ENCODE results near the gene ACTRT1. TPM values are rescaled to one million over a fixed set of nuclear protein-coding genes. Genes with fewer than 3 reads are reported as not detected.

Gene ACTRT1
- not detected for total RNA-seq
- not detected for polyA plus RNA-seq

DNA sequence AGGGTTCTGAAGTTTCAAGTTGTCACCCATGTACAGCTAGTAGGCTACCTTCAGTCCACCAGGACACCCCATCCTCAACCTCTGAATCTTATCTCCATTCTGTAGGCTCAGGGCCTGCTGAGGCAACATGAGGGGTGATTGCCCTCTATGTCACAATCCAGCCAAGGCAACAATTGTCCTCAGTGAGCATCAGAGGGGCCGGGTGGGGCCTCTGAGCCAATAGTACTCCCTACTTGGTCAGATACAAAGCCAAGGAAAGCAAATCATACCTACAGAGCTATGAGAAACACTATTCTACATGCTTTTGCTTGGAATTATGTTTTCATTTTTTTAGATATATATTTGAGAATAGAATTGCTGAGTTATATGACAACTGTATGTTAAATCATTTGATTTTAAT is at the start of gene ACTRT1:
ACTRT1 (minus strand) TSS at position 101 of the 400 bp plus-strand sequence. CDS start 197 bp downstream, outside the sequence.
- DNase-seq = no peak
- ATAC-seq (ENCODE audit: low read depth in 2 of 2) = no peak
- H3K4me3 Mint-ChIP-seq = no peak within 1 kb of the TSS

DNA sequence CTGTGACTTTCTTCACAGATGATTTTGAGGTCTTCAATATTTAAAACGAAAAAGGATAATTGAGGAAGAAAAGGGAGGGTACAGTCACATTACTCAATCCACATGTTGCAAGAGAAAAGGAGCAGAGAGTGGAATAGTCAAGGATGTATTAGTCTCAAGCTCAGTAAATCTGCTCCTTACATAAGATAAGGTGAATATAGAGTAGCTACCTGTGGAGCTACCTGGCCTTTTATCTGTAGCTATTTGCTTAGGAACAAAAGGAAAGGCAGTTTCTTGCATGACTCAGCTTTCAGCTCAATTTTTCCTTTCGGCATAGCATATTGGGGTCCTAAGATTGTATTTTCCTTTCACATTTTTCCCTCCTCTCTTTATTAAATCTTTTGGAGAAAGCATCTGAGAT is 26.3 kb upstream of the ACTRT1 start:
- DNase-seq = no peak
- H3K27ac Mint-ChIP-seq = no peak overlapping the region
- H3K4me3 Mint-ChIP-seq = no peak overlapping the region
- H3K4me1 ChIP-seq (ENCODE audit: control insufficient read depth, insufficient read depth, low read length, poor library complexity, severe bottlenecking) = no peaks in the 10 kb centered on the region
- no peaks in the 10 kb centered on the region for H3K4me1 Mint-ChIP-seq
- no peak overlapping the region for H3K27ac ChIP-seq (ENCODE audit: insufficient read depth, low read length, poor library complexity, severe bottlenecking)
- H3K4me3 ChIP-seq (ENCODE audit: low read depth, low read length) = no peak overlapping the region
- H3K36me3 ChIP-seq (ENCODE audit: control insufficient read depth, insufficient read depth, low read length) = no peaks in the 10 kb centered on the region
- no peaks in the 10 kb centered on the region for H3K36me3 Mint-ChIP-seq
- H3K27me3 Mint-ChIP-seq = no peaks in the 10 kb centered on the region
- no peak for ATAC-seq (ENCODE audit: low read depth in 2 of 2)
- peaks cover 0 to 4% (median 0%) of the 10 kb centered on the region in 7 donors for H3K9me3 Mint-ChIP-seq
- H3K27me3 ChIP-seq (ENCODE audit: control insufficient read depth, insufficient read depth, low read length) = no peaks in the 10 kb centered on the region
- no peaks in the 10 kb centered on the region for H3K9me3 ChIP-seq (ENCODE audit: control insufficient read depth in 2 of 2, low read length in 2 of 2)

More for the DNA sequence above, at the start of gene ACTRT1:
- H3K27ac ChIP-seq (ENCODE audit: insufficient read depth, low read length, poor library complexity, severe bottlenecking) = no peak within 1 kb of the TSS
- H3K27ac Mint-ChIP-seq = no peak within 1 kb of the TSS
- H3K4me1 Mint-ChIP-seq = no peaks in the 10 kb centered on the region
- H3K9me3 Mint-ChIP-seq = peaks cover 0 to 4% (median 0%) of the 10 kb centered on the region in 7 donors
- H3K9me3 ChIP-seq (ENCODE audit: control insufficient read depth in 2 of 2, low read length in 2 of 2) = no peaks in the 10 kb centered on the region
- no peaks in the 10 kb centered on the region for H3K36me3 Mint-ChIP-seq
- H3K4me1 ChIP-seq (ENCODE audit: control insufficient read depth, insufficient read depth, low read length, poor library complexity, severe bottlenecking) = no peaks in the 10 kb centered on the region
- H3K4me3 ChIP-seq (ENCODE audit: low read depth, low read length) = no peak within 1 kb of the TSS
- no peaks in the 10 kb centered on the region for H3K27me3 Mint-ChIP-seq
- no peaks in the 10 kb centered on the region for H3K27me3 ChIP-seq (ENCODE audit: control insufficient read depth, insufficient read depth, low read length)
- no peaks in the 10 kb centered on the region for H3K36me3 ChIP-seq (ENCODE audit: control insufficient read depth, insufficient read depth, low read length)

DNA sequence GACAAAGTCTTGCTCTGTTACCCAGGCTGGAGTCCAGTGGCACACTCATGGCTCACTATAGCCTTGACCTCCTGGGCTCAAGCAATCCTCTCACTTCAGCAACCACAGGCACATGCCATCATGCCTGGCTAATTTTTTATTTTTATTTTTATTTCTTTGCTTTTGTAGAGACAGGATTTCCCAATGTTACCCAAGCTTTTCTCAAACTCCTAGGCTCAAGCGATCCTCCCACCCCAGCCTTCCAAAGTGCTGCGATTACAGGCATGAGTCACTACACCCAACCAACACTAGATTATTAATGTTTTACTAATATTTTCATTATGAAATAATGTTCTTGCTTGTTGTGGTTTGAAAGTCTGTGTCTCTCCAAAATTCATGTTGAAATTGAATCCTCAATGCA is 5.2 kb upstream of the ACTRT1 start:
- H3K27me3 Mint-ChIP-seq = no peaks in the 10 kb centered on the region
- Histone ChIP-seq H3K27ac (ENCODE audit: insufficient read depth, low read length, poor library complexity, severe bottlenecking) (no peak overlapping the region), H3K36me3 (ENCODE audit: control insufficient read depth, insufficient read depth, low read length) (no peaks in the 10 kb centered on the region), H3K4me1 (ENCODE audit: control insufficient read depth, insufficient read depth, low read length, poor library complexity, severe bottlenecking) (no peaks in the 10 kb centered on the region), H3K9me3 (ENCODE audit: control insufficient read depth in 2 of 2, low read length in 2 of 2) (no peaks in the 10 kb centered on the region), H3K27me3 (ENCODE audit: control insufficient read depth, insufficient read depth, low read length) (no peaks in the 10 kb centered on the region), H3K4me3 (ENCODE audit: low read depth, low read length) (no peak overlapping the region)
- no peak overlapping the region for H3K27ac Mint-ChIP-seq
- ATAC-seq (ENCODE audit: low read depth in 2 of 2) = no peak
- no peak overlapping the region for H3K4me3 Mint-ChIP-seq
- DNase-seq = no peak
- peaks cover 0 to 7% (median 0%) of the 10 kb centered on the region in 7 donors for H3K9me3 Mint-ChIP-seq
- H3K36me3 Mint-ChIP-seq = no peaks in the 10 kb centered on the region
- no peaks in the 10 kb centered on the region for H3K4me1 Mint-ChIP-seq

DNA sequence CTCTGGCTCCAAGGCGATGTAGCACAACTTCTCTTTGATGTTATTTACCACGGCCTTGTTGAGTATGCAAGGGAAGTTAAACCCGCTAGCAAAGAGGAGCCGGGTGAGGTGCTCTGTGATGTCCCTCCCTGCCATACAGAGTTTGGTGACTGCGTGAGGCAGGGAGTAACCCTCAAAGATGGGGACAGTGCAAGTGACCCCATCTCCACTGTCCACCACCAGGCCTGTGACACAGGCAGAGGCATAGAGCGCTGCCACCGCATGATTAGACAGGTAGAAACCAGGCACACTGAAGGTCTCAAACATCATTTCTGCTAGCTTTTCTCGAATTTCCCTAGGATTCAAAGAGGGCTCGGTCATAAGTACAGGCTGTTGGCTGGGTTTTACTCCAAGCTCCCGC is 677 bp downstream of the ACTRT1 start:
- Mint-ChIP-seq H3K36me3 (no peaks in the 10 kb centered on the region), H3K4me1 (no peaks in the 10 kb centered on the region), H3K4me3 (no peak overlapping the region), H3K9me3 (peaks cover 0 to 4% (median 2%) of the 10 kb centered on the region in 7 donors), H3K27ac (no peak overlapping the region), H3K27me3 (no peaks in the 10 kb centered on the region)
- no peaks in the 10 kb centered on the region for H3K36me3 ChIP-seq (ENCODE audit: control insufficient read depth, insufficient read depth, low read length)
- H3K27ac ChIP-seq (ENCODE audit: insufficient read depth, low read length, poor library complexity, severe bottlenecking) = no peak overlapping the region
- H3K9me3 ChIP-seq (ENCODE audit: control insufficient read depth in 2 of 2, low read length in 2 of 2) = no peaks in the 10 kb centered on the region
- ATAC-seq (ENCODE audit: low read depth in 2 of 2) (no peak), DNase-seq (no peak)
- no peaks in the 10 kb centered on the region for H3K4me1 ChIP-seq (ENCODE audit: control insufficient read depth, insufficient read depth, low read length, poor library complexity, severe bottlenecking)
- no peaks in the 10 kb centered on the region for H3K27me3 ChIP-seq (ENCODE audit: control insufficient read depth, insufficient read depth, low read length)
- H3K4me3 ChIP-seq (ENCODE audit: low read depth, low read length) = no peak overlapping the region

DNA sequence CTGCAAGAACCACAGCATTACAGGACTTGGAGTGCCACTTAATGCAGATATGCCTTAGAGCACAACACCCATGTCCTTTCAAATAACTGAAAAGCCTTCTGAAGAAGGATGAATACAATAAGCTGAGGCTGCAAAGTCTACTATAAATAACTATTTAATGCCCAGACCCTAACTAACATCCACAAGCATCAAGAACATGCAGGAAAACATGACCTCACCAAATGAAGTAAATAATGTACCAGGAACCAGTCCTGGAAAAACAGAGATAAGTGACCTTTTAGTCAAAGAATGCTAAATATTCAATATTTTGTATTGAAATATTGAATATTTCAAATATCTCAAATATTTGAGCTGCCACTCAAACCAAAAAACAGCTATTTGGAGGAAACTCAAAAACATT is 16.9 kb downstream of the ACTRT1 start:
- no peaks in the 10 kb centered on the region for H3K4me1 ChIP-seq (ENCODE audit: control insufficient read depth, insufficient read depth, low read length, poor library complexity, severe bottlenecking)
- no peak overlapping the region for H3K27ac Mint-ChIP-seq
- no peaks in the 10 kb centered on the region for H3K36me3 Mint-ChIP-seq
- no peak overlapping the region for H3K4me3 Mint-ChIP-seq
- ATAC-seq (ENCODE audit: low read depth in 2 of 2) = no peak
- peaks cover 0 to 1% of the 10 kb centered on the region in 2 experiments for H3K9me3 ChIP-seq (ENCODE audit: control insufficient read depth in 2 of 2, low read length in 2 of 2)
- H3K9me3 Mint-ChIP-seq = peaks cover 0 to 6% (median 0%) of the 10 kb centered on the region in 7 donors
- H3K27me3 ChIP-seq (ENCODE audit: control insufficient read depth, insufficient read depth, low read length) = no peaks in the 10 kb centered on the region
- no peaks in the 10 kb centered on the region for H3K27me3 Mint-ChIP-seq
- H3K36me3 ChIP-seq (ENCODE audit: control insufficient read depth, insufficient read depth, low read length) = no peaks in the 10 kb centered on the region
- DNase-seq = no peak
- no peak overlapping the region for H3K27ac ChIP-seq (ENCODE audit: insufficient read depth, low read length, poor library complexity, severe bottlenecking)
- H3K4me1 Mint-ChIP-seq = no peaks in the 10 kb centered on the region
- no peak overlapping the region for H3K4me3 ChIP-seq (ENCODE audit: low read depth, low read length)

DNA sequence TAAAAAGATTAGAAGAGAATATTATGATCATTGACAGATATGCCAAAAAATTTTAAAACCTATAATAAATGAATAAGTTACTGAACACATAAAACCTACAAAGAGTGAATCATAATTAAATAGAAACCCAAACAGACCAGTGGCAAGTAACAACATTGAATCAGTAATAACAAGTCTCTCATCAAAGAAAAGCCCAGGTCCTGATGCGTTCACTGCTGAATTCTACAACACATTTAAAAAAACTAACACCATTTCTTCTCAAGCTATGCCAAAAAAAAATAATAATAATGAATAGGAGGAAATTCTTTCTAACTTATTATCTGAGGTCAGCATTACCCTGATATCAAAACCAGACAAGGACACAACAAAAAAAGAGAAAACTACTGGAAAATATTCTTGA is 30.6 kb downstream of the ACTRT1 start:
- H3K36me3 Mint-ChIP-seq = no peaks in the 10 kb centered on the region
- no peak overlapping the region for H3K27ac Mint-ChIP-seq
- H3K36me3 ChIP-seq (ENCODE audit: control insufficient read depth, insufficient read depth, low read length) = no peaks in the 10 kb centered on the region
- H3K4me1 Mint-ChIP-seq = no peaks in the 10 kb centered on the region
- ATAC-seq (ENCODE audit: low read depth in 2 of 2) = no peak
- H3K27me3 Mint-ChIP-seq = no peaks in the 10 kb centered on the region
- no peak overlapping the region for H3K27ac ChIP-seq (ENCODE audit: insufficient read depth, low read length, poor library complexity, severe bottlenecking)
- H3K9me3 ChIP-seq (ENCODE audit: control insufficient read depth in 2 of 2, low read length in 2 of 2) = no peaks in the 10 kb centered on the region
- H3K9me3 Mint-ChIP-seq = peaks cover 0 to 2% (median 0%) of the 10 kb centered on the region in 7 donors
- no peak for DNase-seq
- no peaks in the 10 kb centered on the region for H3K27me3 ChIP-seq (ENCODE audit: control insufficient read depth, insufficient read depth, low read length)
- no peak overlapping the region for H3K4me3 Mint-ChIP-seq
- no peak overlapping the region for H3K4me3 ChIP-seq (ENCODE audit: low read depth, low read length)
- no peaks in the 10 kb centered on the region for H3K4me1 ChIP-seq (ENCODE audit: control insufficient read depth, insufficient read depth, low read length, poor library complexity, severe bottlenecking)

DNA sequence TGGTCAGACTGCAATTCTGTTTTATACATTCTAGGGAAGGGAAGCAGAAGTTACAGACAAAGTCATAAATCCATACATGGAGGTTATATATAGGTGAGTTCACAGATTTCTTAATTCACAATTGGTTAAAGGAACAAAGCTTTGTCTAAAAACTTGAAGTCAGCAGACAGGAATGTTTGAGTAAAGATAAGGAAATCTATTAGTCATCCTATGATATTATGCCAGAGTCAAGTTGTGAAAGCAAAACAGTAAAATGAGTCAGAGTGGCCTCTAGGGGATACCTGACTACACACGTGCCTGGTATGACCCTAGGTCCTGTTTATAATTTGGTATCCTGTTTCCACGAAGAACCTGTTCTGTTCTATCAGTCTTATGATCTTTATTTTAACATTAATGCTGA is 31.5 kb downstream of the ACTRT1 start:
- H3K9me3 Mint-ChIP-seq = peaks cover 0 to 3% (median 1%) of the 10 kb centered on the region in 7 donors
- H3K27ac Mint-ChIP-seq = no peak overlapping the region
- no peaks in the 10 kb centered on the region for H3K27me3 Mint-ChIP-seq
- ATAC-seq (ENCODE audit: low read depth in 2 of 2) (no peak), DNase-seq (no peak)
- H3K4me3 Mint-ChIP-seq = no peak overlapping the region
- Histone ChIP-seq H3K4me3 (ENCODE audit: low read depth, low read length) (no peak overlapping the region), H3K36me3 (ENCODE audit: control insufficient read depth, insufficient read depth, low read length) (no peaks in the 10 kb centered on the region), H3K27me3 (ENCODE audit: control insufficient read depth, insufficient read depth, low read length) (no peaks in the 10 kb centered on the region), H3K9me3 (ENCODE audit: control insufficient read depth in 2 of 2, low read length in 2 of 2) (no peaks in the 10 kb centered on the region), H3K4me1 (ENCODE audit: control insufficient read depth, insufficient read depth, low read length, poor library complexity, severe bottlenecking) (no peaks in the 10 kb centered on the region), H3K27ac (ENCODE audit: insufficient read depth, low read length, poor library complexity, severe bottlenecking) (no peak overlapping the region)
- H3K36me3 Mint-ChIP-seq = no peaks in the 10 kb centered on the region
- no peaks in the 10 kb centered on the region for H3K4me1 Mint-ChIP-seq

DNA sequence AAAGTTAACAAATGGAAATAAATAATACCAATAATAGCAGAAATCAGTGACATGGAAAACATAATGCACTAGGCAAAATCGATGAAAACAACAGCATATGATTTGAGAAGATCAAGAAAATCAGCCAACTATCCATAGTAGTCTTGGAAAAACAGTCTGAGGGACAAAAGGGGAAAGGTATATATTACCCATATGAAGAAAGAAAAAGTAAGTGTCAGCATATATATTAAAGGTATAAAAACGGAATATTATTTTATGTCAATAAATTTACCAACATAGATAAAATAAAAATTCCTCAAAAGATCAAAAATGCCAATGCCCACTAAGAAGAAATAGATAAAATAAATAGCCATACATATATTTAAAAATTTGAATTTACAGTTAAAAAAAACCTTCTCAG is 33.0 kb downstream of the ACTRT1 start:
- ATAC-seq (ENCODE audit: low read depth in 2 of 2) = no peak
- no peaks in the 10 kb centered on the region for H3K27me3 Mint-ChIP-seq
- Histone ChIP-seq H3K4me1 (ENCODE audit: control insufficient read depth, insufficient read depth, low read length, poor library complexity, severe bottlenecking) (no peaks in the 10 kb centered on the region), H3K27ac (ENCODE audit: insufficient read depth, low read length, poor library complexity, severe bottlenecking) (no peak overlapping the region), H3K4me3 (ENCODE audit: low read depth, low read length) (no peak overlapping the region), H3K9me3 (ENCODE audit: control insufficient read depth in 2 of 2, low read length in 2 of 2) (no peaks in the 10 kb centered on the region), H3K36me3 (ENCODE audit: control insufficient read depth, insufficient read depth, low read length) (no peaks in the 10 kb centered on the region), H3K27me3 (ENCODE audit: control insufficient read depth, insufficient read depth, low read length) (no peaks in the 10 kb centered on the region)
- no peak overlapping the region for H3K4me3 Mint-ChIP-seq
- H3K9me3 Mint-ChIP-seq = peaks cover 0 to 8% (median 2%) of the 10 kb centered on the region in 7 donors
- H3K36me3 Mint-ChIP-seq = no peaks in the 10 kb centered on the region
- H3K4me1 Mint-ChIP-seq = no peaks in the 10 kb centered on the region
- H3K27ac Mint-ChIP-seq = no peak overlapping the region
- no peak for DNase-seq
